ENCODE results near the gene CNTN4. TPM values are rescaled to one million over a fixed set of nuclear protein-coding genes. Genes with fewer than 3 reads are reported as not detected.
"Not testable (repeated sequence)": the region's sequence is repeated elsewhere in the genome, so short reads cannot be mapped to it uniquely, and the experiment has no call there.

Gene CNTN4
- polyA plus RNA-seq, 1 experiment = not detected

GRCh38 chr3:2810723-2811122, 712.1 kb downstream of the CNTN4 start:
- no peak for DNase-seq (ENCODE audit: low read depth)
- POLR2A ChIA-PET = no interaction called here

GRCh38 chr3:2819571-2819970, 720.9 kb downstream of the CNTN4 start:
- no peak for TF ChIP-seq CTCF (IDR thresholded peaks at IDR 0.05; ENCODE audit: insufficient read depth, low read depth, low read length)
- H3K36me3 ChIP-seq (ENCODE audit: control insufficient read depth, insufficient read depth, low read length) = no peaks in the 10 kb centered on the region
- DNase-seq (ENCODE audit: low read depth) = no peak
- no peaks in the 10 kb centered on the region for H3K27me3 ChIP-seq (ENCODE audit: control insufficient read depth, insufficient read depth, low read length)
- ChIA-PET CTCF (no interaction called here), POLR2A (no interaction called here)
- no peak overlapping the region for H3K4me3 ChIP-seq (ENCODE audit: low read depth, low read length)

More at GRCh38 chr3:2810723-2811122, 712.1 kb downstream of the CNTN4 start:
- Histone ChIP-seq H3K27me3 (ENCODE audit: control insufficient read depth, insufficient read depth, low read length) (no peaks in the 10 kb centered on the region), H3K36me3 (ENCODE audit: control insufficient read depth, insufficient read depth, low read length) (no peaks in the 10 kb centered on the region), H3K4me3 (ENCODE audit: low read depth, low read length) (no peak overlapping the region)
- CTCF ChIA-PET = interaction anchor here (1.1 kb wide), 1 partner anchor 36 kb away, joined by 5 read pairs; no protein-coding TSS in a partner anchor
- no peak for TF ChIP-seq CTCF (IDR thresholded peaks at IDR 0.05; ENCODE audit: insufficient read depth, low read depth, low read length)

GRCh38 chr3:2820982-2821381, 722.3 kb downstream of the CNTN4 start:
- DNase-seq (ENCODE audit: low read depth); H3K36me3 ChIP-seq (ENCODE audit: control insufficient read depth, insufficient read depth, low read length); POLR2A ChIA-PET; H3K27me3 ChIP-seq (ENCODE audit: control insufficient read depth, insufficient read depth, low read length); CTCF ChIA-PET; H3K4me3 ChIP-seq (ENCODE audit: low read depth, low read length): not testable (repeated sequence)

GRCh38 chr3:2822611-2823010, 723.9 kb downstream of the CNTN4 start:
- POLR2A ChIA-PET = no interaction called here
- DNase-seq (ENCODE audit: low read depth) = no peak
- CTCF ChIA-PET = no interaction called here
- no peak for TF ChIP-seq CTCF (IDR thresholded peaks at IDR 0.05; ENCODE audit: insufficient read depth, low read depth, low read length)
- Histone ChIP-seq H3K36me3 (ENCODE audit: control insufficient read depth, insufficient read depth, low read length) (no peaks in the 10 kb centered on the region), H3K4me3 (ENCODE audit: low read depth, low read length) (no peak overlapping the region), H3K27me3 (ENCODE audit: control insufficient read depth, insufficient read depth, low read length) (no peaks in the 10 kb centered on the region)

- TF ChIP-seq CTCF (IDR thresholded peaks at IDR 0.05; ENCODE audit: insufficient read depth, low read depth, low read length) = no peak
- H3K36me3 ChIP-seq (ENCODE audit: control insufficient read depth, insufficient read depth, low read length) = no peaks in the 10 kb centered on the region
- POLR2A ChIA-PET = no interaction called here
- DNase-seq (ENCODE audit: low read depth) = no peak
- no peaks in the 10 kb centered on the region for H3K27me3 ChIP-seq (ENCODE audit: control insufficient read depth, insufficient read depth, low read length)
- CTCF ChIA-PET = no interaction called here
- H3K4me3 ChIP-seq (ENCODE audit: low read depth, low read length) = no peak overlapping the region
Measured at GRCh38 chr3:2823031-2823430, 724.4 kb downstream of the CNTN4 start.

- CTCF ChIA-PET = no interaction called here
- H3K4me3 ChIP-seq (ENCODE audit: low read depth, low read length) = no peak overlapping the region
- H3K36me3 ChIP-seq (ENCODE audit: control insufficient read depth, insufficient read depth, low read length) = no peaks in the 10 kb centered on the region
- TF ChIP-seq CTCF (IDR thresholded peaks at IDR 0.05; ENCODE audit: insufficient read depth, low read depth, low read length) = no peak
- POLR2A ChIA-PET = no interaction called here
- no peaks in the 10 kb centered on the region for H3K27me3 ChIP-seq (ENCODE audit: control insufficient read depth, insufficient read depth, low read length)
- DNase-seq (ENCODE audit: low read depth) = no peak
Measured at GRCh38 chr3:2823437-2824211, 725.0 kb downstream of the CNTN4 start.

Data from BJ (cell line).